Measurements from ENCODE around the gene IRX4.

Gene IRX4

GRCh38 chr5:1882337-1883119, at the start of gene IRX4:
Gene IRX4, minus strand, starts transcription at chr5:1882925. Its CDS starts 278 bp downstream, at chr5:1882647.
- no peak for TF ChIP-seq GATA2 (IDR thresholded peaks at IDR 0.05; ENCODE audit: low read depth, low read length)
- no peak for TF ChIP-seq GATA3 (IDR thresholded peaks at IDR 0.05; ENCODE audit: low read depth, low read length)

- no peak for TF ChIP-seq GATA3 (IDR thresholded peaks at IDR 0.05; ENCODE audit: low read depth, low read length)
- no peak for TF ChIP-seq GATA2 (IDR thresholded peaks at IDR 0.05; ENCODE audit: low read depth, low read length)
These were observed 49.0 kb upstream of the IRX4 start for GRCh38 chr5:1931604-1932231.

GRCh38 chr5:1930880-1931603, 48.3 kb upstream of the IRX4 start:
- TF ChIP-seq GATA3 (IDR thresholded peaks at IDR 0.05; ENCODE audit: low read depth, low read length), result no peak
- no peak for TF ChIP-seq GATA2 (IDR thresholded peaks at IDR 0.05; ENCODE audit: low read depth, low read length)

- TF ChIP-seq GATA3 (IDR thresholded peaks at IDR 0.05; ENCODE audit: low read depth, low read length) (no peak), GATA2 (IDR thresholded peaks at IDR 0.05; ENCODE audit: low read depth, low read length) (no peak)
These were observed 47.8 kb upstream of the IRX4 start for GRCh38 chr5:1930501-1930879.

GRCh38 chr5:1929108-1929991, 46.6 kb upstream of the IRX4 start:
- TF ChIP-seq GATA2 (IDR thresholded peaks at IDR 0.05; ENCODE audit: low read depth, low read length) (no peak), GATA3 (IDR thresholded peaks at IDR 0.05; ENCODE audit: low read depth, low read length) (no peak)

GRCh38 chr5:1926471-1927341, 44.0 kb upstream of the IRX4 start:
- no peak for TF ChIP-seq GATA3 (IDR thresholded peaks at IDR 0.05; ENCODE audit: low read depth, low read length)
- no peak for TF ChIP-seq GATA2 (IDR thresholded peaks at IDR 0.05; ENCODE audit: low read depth, low read length)

- TF ChIP-seq GATA3 (IDR thresholded peaks at IDR 0.05; ENCODE audit: low read depth, low read length) (no peak), GATA2 (IDR thresholded peaks at IDR 0.05; ENCODE audit: low read depth, low read length) (no peak)
These were observed 43.3 kb upstream of the IRX4 start for GRCh38 chr5:1926071-1926440.

GRCh38 chr5:1925111-1926070, 42.7 kb upstream of the IRX4 start:
- no peak for TF ChIP-seq GATA2 (IDR thresholded peaks at IDR 0.05; ENCODE audit: low read depth, low read length)
- TF ChIP-seq GATA3 (IDR thresholded peaks at IDR 0.05; ENCODE audit: low read depth, low read length), result no peak

- TF ChIP-seq GATA3 (IDR thresholded peaks at IDR 0.05; ENCODE audit: low read depth, low read length) (no peak), GATA2 (IDR thresholded peaks at IDR 0.05; ENCODE audit: low read depth, low read length) (no peak)
These were observed 41.0 kb upstream of the IRX4 start for GRCh38 chr5:1923766-1924165.

- TF ChIP-seq GATA3 (IDR thresholded peaks at IDR 0.05; ENCODE audit: low read depth, low read length) (no peak), GATA2 (IDR thresholded peaks at IDR 0.05; ENCODE audit: low read depth, low read length) (no peak)
These were observed 40.6 kb upstream of the IRX4 start for GRCh38 chr5:1923341-1923740.

- TF ChIP-seq GATA3 (IDR thresholded peaks at IDR 0.05; ENCODE audit: low read depth, low read length), result no peak
These were observed 39.0 kb upstream of the IRX4 start for GRCh38 chr5:1921711-1922110.

GRCh38 chr5:1919750-1920149, 37.0 kb upstream of the IRX4 start:
- TF ChIP-seq GATA3 (IDR thresholded peaks at IDR 0.05; ENCODE audit: low read depth, low read length) (no peak), GATA2 (IDR thresholded peaks at IDR 0.05; ENCODE audit: low read depth, low read length) (no peak)
